HS-27A (cell line): ENCODE measurements around the gene POMGNT1.

Experiments used
- DNase-seq: peaks from one replicate; pipeline ENCODE4 v3.0.0-alpha.2; 2012; ENCODE audit warnings: low read depth, missing footprints

Gene POMGNT1

DNA sequence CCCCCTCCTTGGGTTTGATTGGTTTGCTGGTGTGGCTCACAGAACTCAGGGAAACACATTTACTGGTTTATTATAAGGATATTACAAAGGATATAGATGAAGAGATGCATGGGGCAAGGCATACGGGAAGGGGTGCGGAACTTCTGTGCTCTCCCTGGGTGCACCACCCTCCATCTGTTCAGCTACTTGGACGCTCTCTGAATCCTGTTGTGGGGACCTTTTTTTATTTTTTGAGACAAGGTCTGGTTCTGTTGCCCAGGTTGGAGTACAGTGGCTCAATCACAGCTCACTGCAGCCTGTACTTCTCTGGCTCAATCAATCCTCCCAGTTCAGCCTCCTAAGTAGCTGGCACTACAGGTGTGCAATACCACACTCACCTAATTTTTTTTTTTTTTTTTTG, 12.3 kb upstream of the POMGNT1 start:
- DNase-seq, result no peak

DNA sequence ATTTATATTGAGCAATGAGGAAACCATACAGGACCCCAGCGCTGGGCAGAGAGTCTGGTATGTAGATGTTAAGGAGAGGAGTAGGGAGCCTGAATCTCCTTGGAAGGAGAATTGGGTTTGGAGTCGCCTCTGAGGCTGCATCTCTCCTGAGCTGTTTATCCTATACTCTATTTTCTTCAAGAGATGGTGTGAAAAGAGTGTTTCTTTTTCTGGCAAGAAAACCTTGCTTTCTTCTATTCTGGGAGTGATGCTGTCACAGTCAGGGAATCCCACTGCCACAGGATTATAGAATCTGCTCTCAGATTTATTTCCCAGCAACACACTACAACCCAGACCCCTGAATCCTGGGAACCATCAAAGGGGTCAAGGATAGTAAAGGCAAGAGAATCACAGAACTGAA, 8.2 kb upstream of the POMGNT1 start:
- no peak for DNase-seq

DNA sequence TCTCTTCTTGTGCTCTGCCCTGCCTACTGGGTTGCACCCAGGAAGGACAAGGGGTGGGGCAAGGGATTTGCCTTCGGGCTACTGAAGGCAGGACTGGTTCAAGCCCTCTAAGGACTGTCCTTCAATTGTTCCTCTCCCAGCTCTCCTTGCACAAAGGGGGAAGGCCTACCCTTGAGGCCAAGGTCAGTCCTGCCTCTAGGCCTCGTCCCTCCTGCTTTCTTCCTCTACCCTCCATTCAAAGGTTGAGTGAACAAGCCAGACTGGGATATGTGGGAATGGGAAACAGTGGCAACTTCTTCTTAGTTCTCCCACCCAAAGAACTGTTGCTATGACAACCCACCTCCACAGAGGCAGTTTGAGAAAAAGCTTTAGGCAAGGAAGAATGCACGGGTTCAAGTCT, 7.6 kb upstream of the POMGNT1 start:
- DNase-seq, result no peak

DNA sequence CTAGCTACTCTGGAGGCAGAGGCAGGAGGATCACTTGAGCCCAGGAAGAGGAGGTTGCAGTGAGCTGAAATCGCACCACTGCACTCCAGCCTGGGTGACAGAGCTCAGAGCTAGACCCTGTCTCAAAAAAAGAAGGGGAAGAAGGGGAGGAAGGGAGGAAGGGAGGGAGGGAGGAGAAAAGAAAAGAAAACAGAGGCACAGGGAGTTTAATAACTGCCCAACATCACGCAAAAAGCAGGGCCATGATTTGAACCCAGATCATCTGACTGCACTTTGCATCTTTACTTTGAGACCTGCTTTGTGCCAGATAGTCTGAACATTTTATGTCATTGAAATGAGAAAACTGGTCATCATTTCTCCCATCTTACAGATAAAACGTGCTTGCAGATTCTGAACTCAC, 6.9 kb upstream of the POMGNT1 start:
- DNase-seq, result no peak

DNA sequence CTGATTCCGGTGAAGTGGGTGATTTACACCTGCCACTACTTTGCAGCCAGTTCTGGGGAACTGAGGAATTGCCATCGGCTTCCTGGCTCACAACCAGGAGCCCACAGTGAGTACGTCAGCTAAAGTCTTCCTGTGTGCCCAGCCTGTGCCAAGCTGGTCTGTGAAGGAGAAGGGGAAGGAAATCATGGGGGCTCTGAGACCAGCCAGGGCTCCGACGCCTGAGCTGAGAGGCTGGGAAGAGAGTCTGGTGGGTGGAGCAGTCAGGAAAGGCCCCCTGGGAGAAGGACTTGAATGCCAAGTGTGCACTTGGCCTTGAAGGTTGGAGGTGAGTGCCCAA, 6.1 kb upstream of the POMGNT1 start:
- DNase-seq, result no peak

DNA sequence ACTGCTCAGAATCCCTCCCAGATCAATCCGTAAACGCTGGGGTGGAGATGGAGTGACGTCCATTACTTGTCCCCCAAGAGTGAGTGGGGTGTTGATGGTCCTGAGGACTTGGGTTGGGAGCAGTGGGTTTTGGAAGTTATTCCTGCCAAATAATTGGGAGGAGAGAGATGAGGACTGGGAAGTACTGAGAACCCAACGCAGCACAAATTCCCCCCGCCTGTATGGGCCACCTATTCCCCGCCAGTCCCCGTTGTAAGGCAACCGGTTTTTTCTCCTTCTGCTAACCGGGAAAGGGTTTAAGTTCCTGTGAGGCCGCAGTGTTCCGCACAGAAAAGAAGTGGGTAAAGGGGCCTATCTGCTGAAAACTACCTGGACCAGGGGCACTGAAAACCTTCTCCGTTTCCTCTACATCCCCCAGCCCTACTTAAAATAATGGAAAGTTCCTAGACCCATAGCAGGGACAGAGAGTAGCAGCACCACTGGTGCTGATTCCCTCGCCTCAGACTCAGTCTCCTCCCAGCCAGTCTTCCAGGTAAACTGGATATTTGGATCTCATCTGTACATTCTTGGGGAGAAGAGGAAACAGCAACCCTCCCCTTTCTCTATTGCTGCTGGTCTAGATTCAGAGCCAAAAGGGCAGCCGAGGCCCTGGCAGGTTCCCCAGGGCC, 5.6 kb upstream of the POMGNT1 start:
- no peak for DNase-seq

DNA sequence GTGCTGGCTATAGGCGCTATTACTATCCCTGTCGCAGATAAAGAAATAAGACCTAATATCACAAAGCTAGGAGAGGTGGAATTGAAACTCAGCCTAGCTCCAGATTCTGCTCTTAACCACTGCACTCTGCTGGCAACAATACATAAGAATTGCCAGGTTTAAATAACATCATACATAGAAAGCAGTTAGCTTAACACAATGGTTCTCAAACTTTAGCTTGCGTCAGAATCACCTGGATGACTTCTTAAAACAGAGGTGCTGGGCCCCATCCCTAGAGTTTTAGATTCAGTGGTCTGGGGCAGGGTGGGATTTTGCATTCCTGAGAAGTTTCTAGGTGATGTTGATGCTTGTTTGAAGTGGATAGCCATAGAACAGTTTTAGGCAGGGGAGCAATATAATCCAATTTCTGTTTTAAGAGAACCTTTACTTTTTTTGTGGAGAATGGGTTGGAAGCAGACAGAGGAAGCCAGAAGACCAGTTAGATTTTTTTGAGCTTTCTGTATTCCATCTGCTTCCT, 1.1 kb upstream of the POMGNT1 start:
- DNase-seq, result no peak

DNA sequence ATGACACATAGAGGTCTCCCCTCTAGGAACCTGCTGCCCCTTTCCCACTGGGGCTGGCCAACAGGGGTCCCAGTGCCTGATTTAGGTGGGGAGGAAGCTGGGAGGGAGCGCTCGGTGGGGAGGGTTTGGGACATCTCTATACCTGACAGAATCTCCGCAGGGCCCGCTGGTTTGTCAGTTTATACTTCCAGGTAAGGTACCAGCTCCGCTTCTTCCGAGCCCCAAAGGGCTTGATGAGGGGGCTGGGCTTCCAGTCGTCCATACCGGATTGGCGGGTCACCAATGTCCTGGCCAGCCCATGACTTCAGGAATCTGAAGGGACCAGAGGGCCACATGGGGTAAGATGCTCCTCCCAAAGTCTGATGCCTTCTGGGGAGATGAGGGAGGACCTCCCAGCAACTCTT, 672 bp downstream of the POMGNT1 start:
- no peak for DNase-seq

DNA sequence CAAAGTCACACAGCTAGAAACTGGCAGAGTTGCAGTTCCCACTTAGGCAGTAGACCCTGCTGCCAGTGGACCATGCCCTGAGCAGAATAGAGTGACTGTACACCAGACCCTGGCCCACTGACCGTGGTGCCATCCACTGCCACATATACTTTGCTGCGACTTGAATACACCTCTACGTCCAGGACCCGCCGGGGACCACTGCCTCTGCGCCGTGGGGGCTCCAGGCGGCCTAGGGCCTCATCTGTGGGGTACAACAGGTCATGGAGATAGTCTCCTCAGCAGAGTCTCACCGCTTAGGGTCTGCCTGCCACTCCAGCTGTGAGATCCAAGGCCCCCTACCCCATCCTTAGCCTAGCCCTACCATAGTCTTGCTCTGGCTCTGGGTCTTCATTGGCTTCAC, 1.6 kb downstream of the POMGNT1 start:
- DNase-seq, result no peak

DNA sequence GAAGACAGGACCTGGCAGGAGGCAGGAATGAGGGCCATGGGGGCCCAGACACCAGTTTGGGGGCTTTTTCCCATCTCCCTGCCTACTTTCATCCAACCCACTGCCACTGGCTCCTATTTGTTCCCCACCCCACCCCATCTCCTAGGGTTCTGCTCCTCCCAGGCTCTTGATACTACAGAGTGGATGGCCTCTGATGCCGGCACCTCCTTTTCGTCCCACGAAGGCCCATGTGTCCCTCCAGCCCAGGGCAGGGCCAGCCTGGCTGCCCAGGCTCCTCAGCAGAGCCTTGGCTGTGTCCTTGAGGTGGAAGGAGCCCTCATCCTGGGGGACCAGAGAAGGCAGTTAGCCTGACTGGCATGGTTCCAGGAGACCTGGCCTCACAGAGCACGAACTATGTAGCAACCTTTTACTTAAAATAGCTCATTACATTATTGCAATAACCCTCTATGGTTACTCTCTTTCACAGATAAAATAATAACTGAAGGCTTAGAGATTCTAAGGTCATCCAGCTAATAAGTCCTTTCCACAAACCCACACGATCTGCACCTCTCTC, 3.5 kb downstream of the POMGNT1 start:
- no peak for DNase-seq

DNA sequence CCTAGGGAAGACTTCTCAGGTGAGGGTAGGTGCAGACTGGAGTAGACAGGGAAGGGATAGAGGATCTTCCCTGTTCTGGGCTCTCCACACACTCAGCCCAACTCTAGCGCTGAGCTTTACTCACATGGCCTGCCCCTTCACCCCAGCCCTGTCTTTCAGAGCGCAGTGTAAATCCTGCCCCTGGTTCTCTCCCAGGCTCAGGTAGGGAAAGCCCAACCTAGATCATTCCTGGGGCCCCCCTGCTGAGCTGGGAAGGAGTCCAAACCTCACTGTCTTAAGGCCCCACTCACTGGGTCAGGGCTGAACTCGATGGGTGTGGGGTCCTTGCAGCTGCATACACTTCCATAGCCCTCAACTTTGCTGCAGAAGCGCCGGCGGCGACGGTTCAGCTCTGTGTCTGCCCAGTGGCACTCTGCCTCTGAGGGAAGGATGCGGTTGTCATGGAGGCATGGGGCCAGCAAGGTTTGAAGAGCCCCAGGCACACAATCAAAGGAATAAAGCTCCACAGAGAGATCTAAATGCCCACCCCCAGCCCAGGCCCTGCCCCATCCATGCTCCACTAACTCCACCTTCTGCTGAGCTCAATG, 4.2 kb downstream of the POMGNT1 start:
- no peak for DNase-seq

DNA sequence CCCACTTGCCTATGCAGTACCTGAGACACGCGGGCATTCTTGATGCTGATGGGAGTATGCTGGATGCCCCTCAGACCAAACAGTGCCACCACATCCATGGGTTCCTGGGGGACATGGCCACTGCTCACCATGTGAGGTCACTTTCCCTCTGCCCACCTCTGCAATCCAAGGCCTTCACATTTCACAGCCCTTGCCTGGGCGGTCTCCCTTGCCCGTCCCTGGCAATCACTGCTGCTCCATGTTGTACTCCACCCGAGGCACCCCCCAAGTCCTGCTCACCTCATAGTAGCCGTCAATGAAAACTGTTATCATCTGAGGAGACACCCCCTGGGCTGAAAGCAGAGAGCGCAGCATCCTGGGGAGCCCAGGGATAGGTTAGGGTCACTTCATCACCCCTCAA, 4.9 kb downstream of the POMGNT1 start:
- DNase-seq, result no peak

DNA sequence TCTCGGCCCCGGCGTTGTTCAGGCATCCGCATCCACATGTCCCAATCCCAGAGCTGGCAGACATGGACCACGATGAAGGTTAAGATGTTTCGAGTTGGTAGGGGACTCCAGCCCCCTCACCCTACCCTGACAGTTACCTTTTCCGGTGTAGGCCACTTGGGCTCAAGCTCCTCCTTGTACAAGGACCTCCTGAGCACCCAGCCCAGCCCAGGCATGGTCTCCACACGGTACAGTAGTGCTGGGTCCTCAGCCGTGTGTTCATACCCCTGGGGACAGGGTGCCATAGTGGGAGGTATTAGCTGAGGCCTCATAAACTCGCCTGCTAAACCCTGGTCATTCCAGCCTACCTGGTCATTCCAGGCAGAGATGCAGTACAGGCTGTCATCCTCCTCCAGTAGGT, 6.1 kb downstream of the POMGNT1 start:
- no peak for DNase-seq

DNA sequence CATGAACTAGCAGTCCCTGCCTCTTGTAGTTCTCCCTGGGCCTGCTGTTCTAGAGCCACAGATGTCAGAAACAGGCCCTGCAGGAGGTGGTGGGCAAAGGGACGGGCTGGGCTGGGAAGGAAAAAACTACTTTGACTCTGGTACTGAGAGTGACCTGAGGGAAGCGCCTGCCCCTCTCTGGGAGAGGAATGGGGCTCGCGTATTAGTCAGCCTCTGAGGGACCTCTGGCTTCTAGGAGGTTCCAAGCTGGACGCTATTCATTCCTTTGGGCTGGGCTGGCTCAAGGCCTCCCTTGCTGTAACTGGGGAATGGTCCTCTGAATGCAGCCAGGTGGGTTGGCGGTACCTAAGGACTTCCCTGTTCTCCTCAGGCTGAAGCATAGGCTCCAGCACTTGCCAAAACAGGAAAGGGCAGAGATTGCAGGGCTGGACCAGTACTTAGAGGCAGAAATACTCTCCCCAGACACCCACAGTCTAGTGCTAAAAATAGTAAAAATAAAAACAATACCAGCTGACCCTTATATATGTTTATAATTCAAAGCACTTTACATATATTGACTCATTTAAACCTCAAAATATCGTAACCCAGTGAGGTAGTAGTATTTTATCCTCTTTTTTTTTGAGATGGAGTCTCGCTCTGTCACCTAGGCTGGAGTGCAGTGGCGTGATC, 7.1 kb downstream of the POMGNT1 start:
- DNase-seq, result no peak

DNA sequence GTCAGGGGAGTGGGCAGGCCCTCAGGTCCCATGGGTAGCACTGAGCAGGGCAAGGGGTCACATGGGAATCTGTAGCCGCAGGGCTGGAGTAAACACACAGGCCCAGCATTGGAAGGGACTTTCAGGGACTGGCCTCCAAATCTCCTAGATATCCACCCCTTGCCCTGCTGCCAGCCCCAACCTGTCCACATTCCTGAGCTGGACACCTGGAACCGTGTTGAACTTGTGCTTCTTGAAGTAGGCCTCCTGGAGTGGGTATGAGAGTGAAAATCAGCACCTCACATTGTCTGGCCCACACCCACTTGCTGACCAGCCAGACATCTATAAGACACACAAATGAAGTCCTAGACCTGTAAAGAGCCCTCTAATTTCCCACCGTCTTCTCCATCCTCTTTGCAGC, 7.7 kb downstream of the POMGNT1 start:
- DNase-seq, result no peak

DNA sequence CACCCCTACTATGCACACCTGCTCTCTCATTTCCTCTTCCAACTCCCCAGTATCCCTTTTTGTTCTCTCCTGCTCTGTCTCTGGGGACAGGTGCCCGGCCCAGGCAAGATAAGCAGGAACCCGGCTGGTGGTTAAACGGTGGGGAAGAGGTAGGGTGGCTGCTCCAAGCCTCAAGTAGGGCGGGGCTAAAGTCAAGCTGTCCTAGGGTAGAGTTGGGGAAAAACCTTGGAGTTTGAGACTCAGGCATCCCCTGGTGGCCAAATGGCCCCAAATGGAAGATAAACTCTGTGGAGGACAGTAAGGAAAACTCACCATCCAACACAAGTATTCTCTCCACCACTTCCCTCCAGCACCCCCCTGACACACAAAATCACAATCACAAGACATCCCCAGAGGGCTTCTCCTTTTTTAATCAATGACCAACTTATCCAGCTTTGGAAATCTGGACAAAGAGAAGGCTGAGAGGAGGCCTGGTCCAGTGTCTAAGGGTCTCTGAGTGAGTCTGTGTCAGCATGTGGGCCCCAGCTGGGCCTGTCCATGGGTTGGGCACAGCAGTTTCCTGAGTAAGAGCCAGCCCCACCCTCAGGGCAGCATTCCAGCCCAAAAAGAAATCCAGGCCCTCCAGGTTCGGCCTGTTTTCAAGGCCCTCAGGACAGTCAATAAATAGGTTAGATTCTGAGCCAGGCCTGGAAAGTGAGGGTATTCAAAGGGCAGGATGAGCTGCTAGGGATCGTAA, 9.8 kb downstream of the POMGNT1 start:
- no peak for DNase-seq

DNA sequence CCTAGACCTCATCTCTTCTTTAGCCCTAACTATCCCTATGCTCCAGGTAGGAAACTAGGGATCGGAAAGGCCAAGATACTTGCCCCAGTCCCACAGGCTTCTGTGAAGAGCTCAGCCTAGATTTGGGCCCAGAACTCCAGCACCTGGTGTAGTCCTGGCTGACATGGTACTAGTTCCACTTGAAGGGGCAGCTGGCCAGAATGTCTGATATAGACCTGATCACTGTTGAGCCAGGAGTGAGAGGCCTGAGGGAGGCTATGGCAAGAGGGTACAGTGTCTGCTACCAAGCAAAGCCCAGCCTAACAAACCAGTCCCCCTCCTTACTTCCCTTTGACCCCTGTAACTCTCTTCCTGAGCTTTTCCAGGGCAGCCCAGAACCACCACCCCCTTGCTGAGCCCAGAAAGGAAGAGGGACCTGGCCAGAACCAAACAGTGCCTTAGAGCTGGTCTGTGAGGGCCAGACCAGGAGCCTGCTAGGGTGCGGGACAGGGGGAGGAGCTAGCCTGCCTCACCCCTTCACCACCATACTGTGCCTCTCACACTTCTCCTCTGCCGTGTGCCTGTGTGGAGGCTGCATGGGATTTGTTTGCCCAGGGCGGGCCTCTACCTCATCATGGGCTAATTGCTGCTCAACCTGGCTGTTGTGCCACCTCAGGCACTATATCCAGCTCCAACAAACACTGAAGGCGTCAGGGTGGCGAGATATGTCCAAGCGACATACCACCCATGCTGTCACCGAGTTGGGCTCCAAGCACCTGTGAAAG, 10.9 kb downstream of the POMGNT1 start:
- DNase-seq, result no peak

DNA sequence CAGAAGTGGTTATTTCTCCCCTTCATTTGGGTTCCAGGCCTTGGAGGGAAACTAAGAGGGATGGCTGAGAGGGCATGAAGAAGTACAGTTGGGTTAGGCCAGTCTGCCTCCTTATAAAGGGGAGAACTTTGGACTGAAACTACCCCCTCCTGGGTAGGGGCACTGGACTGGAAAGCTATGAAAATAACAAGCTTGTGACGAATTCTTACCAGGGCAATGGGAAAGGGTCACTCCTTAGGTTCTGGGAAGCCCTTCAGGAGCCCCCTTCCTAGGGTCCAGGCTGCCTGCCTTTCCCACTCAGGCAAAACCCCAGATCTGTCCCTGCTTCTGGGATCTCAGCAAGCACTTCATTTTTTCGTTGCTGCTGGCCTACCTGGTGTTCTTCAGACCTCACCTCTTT, 12.2 kb downstream of the POMGNT1 start:
- DNase-seq, result no peak

DNA sequence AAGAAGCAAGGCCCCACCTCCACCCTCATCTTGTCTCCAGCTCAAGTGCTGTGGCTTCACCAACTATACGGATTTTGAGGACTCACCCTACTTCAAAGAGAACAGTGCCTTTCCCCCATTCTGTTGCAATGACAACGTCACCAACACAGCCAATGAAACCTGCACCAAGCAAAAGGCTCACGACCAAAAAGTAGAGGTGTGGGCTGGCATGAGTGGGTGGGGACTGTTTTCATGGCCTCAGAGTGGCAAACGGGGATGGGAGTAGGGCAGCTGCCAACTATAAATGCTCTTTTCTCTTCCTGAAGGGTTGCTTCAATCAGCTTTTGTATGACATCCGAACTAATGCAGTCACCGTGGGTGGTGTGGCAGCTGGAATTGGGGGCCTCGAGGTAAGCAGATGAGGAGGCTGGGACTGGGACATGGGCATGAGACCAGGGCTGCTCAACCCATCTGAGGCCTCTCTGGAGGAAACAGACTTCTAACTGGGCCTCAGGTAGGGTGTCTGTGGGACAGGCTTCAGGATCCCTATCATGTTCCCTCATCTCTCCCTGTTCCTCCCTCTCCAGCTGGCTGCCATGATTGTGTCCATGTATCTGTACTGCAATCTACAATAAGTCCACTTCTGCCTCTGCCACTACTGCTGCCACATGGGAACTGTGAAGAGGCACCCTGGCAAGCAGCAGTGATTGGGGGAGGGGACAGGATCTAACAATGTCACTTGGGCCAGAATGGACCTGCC, 13.1 kb downstream of the POMGNT1 start:
- DNase-seq, result no peak

DNA sequence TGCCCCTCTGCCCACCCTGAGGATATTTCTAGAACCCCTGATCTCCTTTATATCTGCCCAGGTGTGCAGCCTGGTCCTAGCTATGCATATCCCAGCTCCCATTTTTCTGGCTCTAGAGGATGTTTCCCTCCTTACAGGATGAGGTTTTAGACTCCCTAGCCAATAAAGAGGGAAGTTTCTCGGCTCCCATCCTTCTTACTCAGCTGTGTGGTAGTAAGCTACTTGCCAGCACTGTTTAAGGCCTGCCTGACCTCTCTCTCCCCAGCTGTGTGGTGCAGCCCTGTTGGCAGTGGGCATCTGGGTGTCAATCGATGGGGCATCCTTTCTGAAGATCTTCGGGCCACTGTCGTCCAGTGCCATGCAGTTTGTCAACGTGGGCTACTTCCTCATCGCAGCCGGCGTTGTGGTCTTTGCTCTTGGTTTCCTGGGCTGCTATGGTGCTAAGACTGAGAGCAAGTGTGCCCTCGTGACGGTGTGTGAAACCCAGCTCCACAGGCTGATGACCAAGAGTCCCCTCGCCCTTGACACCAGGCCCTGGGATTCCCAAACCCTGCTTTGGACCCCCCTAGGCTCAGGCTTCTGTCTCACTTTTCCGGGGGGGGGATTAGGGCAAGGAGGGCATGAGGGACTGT, 14.2 kb downstream of the POMGNT1 start:
- no peak for DNase-seq
